ENCODE data around the gene ROBO1.

GRCh38 chr3:78589778-78590177 is 1178.0 kb downstream of the ROBO1 start:
- TF ChIP-seq, protein P1, sequence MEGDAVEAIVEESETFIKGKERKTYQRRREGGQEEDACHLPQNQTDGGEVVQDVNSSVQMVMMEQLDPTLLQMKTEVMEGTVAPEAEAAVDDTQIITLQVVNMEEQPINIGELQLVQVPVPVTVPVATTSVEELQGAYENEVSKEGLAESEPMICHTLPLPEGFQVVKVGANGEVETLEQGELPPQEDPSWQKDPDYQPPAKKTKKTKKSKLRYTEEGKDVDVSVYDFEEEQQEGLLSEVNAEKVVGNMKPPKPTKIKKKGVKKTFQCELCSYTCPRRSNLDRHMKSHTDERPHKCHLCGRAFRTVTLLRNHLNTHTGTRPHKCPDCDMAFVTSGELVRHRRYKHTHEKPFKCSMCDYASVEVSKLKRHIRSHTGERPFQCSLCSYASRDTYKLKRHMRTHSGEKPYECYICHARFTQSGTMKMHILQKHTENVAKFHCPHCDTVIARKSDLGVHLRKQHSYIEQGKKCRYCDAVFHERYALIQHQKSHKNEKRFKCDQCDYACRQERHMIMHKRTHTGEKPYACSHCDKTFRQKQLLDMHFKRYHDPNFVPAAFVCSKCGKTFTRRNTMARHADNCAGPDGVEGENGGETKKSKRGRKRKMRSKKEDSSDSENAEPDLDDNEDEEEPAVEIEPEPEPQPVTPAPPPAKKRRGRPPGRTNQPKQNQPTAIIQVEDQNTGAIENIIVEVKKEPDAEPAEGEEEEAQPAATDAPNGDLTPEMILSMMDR (optimal IDR thresholded peaks at IDR 0.05 in 1 of 3, IDR thresholded peaks at IDR 0.05 in 1 of 3, conservative IDR thresholded peaks at IDR 0.05 in 1 of 3; ENCODE audit: extremely low read depth in 1 of 3, insufficient read depth in 2 of 3, low read length in 3 of 3), result no peak
- TF ChIP-seq EZH2 (IDR thresholded peaks at IDR 0.05; ENCODE audit: low read length), result no peak
